WI38 (cell line): Measurements from ENCODE around the gene CHAT.

ENCODE experiments used
- H3K4me3 ChIP-seq: 2 replicates; pipeline ENCODE4 v1.5.1; 2011; ENCODE audit warnings: low read depth, mild to moderate bottlenecking, control low read depth, low read length
- CTCF ChIP-seq: IDR thresholded peaks from 2 replicates; pipeline ENCODE4 v1.5.1; 2012; ENCODE audit warnings: low read depth, mild to moderate bottlenecking, control low read depth, low read length

The CHAT gene

GRCh38 chr10:49613165-49613881, 514 bp upstream of the CHAT start:
- TF ChIP-seq CTCF: no peak
- H3K4me3 ChIP-seq: no peak overlapping the region

- no peak overlapping the region for H3K4me3 ChIP-seq
Measured at GRCh38 chr10:49614242-49615198, 683 bp downstream of the CHAT start.

GRCh38 chr10:49615213-49615612, 1.4 kb downstream of the CHAT start:
- TF ChIP-seq CTCF: no peak
- no peak overlapping the region for H3K4me3 ChIP-seq

More at GRCh38 chr10:49614242-49615198, 683 bp downstream of the CHAT start:
- no peak for TF ChIP-seq CTCF

- TF ChIP-seq CTCF: no peak
- no peak overlapping the region for H3K4me3 ChIP-seq
Measured at GRCh38 chr10:49615721-49616120, 1.9 kb downstream of the CHAT start.

- no peak for TF ChIP-seq CTCF
- no peak overlapping the region for H3K4me3 ChIP-seq
Measured at GRCh38 chr10:49616421-49617101, 2.7 kb downstream of the CHAT start.

GRCh38 chr10:49617121-49618020, 3.5 kb downstream of the CHAT start:
- no peak for TF ChIP-seq CTCF
- no peak overlapping the region for H3K4me3 ChIP-seq
